MV-4-11 (cell line): ENCODE measurements around the gene XPA.
A peak's percentile ranks its signal among the peaks of the same experiment; 100 is the strongest.

Experiments
- DNase-seq: peaks from one replicate; lab custom pipeline; 2025; lab: John Stamatoyannopoulos, UW

XPA gene

GRCh38 chr9:97651646-97652045, 45.5 kb downstream of the XPA start:
- no peak for DNase-seq

GRCh38 chr9:97647996-97648395, 49.1 kb downstream of the XPA start:
- no peak for DNase-seq

- no peak for DNase-seq
These were observed 51.4 kb downstream of the XPA start for GRCh38 chr9:97645720-97646119.

GRCh38 chr9:97640325-97640724, 56.8 kb downstream of the XPA start:
- DNase-seq: no peak

GRCh38 chr9:97638666-97639065, 58.5 kb downstream of the XPA start:
- DNase-seq: peak; percentile 22

- DNase-seq: no peak
These were observed 60.2 kb downstream of the XPA start for GRCh38 chr9:97636903-97637302.

- no peak for DNase-seq
These were observed 62.1 kb downstream of the XPA start for GRCh38 chr9:97635026-97635425.

GRCh38 chr9:97633859-97634490, 63.2 kb downstream of the XPA start:
- no peak for DNase-seq

- DNase-seq: peak; percentile 98
These were observed 63.9 kb downstream of the XPA start, which contains the start of the genes NCBP1 and TSTD2 for GRCh38 chr9:97632985-97633858. NCBP1 (plus strand) TSS chr9:97633821; CDS start chr9:97633882, 61 bp downstream. TSTD2 (minus strand) TSS chr9:97633368; CDS start chr9:97627562, 5,806 bp downstream.

- no peak for DNase-seq
These were observed 64.7 kb downstream of the XPA start for GRCh38 chr9:97632248-97632984.

- no peak for DNase-seq
These were observed 66.5 kb downstream of the XPA start for GRCh38 chr9:97630591-97630990.

GRCh38 chr9:97629156-97629555, 68.0 kb downstream of the XPA start:
- DNase-seq: no peak

- no peak for DNase-seq
These were observed 68.5 kb downstream of the XPA start for GRCh38 chr9:97628668-97629067.

- no peak for DNase-seq
These were observed 69.5 kb downstream of the XPA start for GRCh38 chr9:97627624-97628023.

- DNase-seq: no peak
These were observed 71.5 kb downstream of the XPA start for GRCh38 chr9:97625620-97626019.
